ENCODE data around the gene ZNF598. TPM values are rescaled to one million over a fixed set of nuclear protein-coding genes. Genes with fewer than 3 reads are reported as not detected.

Gene ZNF598
- polyA plus RNA-seq, 1 of the 3 experiments (the other 2 are of a cell fraction), result 47.8 TPM

DNA sequence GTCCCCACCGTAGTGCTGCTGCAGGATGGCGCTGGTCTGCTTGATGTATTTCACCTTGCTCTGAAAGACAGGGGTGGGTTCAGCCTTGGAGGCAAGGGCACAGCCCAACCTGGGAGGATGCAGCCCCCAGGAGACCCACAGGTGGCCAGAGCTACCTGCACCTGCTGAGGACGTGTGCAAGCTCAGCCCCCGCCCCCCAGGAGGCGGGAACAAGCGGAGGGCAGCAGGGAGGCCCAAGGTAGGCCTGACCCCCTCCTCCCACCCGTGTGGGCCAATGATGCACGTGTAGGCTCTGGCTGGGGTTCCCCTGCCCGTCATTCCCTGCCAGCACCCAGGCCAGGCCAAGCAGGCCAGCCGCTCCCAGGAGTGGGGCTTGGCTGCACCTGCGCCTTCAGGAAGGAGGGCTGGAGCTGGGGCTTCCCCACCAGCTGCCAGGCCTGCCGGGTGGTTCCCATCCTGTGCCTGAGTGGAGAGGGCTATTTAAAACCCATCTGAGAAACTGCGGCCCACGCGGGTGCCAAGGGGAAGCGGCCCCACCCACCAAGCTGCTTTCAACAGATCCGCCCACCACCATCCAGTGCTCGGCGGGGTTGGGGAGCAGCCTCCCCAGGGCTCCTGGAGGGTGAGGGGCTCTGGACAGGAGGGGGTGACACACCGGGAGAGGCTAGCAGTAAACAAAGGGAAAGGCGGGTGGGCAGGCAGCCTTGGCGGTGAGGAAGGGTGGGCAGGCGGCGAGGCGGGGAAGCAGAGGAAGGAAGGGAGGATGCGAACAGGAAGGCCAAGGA lies 34.2 kb upstream of the ZNF598 start:
- Histone ChIP-seq H3K27me3 (ENCODE audit: insufficient read depth) (no peaks in the 10 kb centered on the region), H4K20me1 (ENCODE audit: insufficient read depth) (no peaks in the 10 kb centered on the region), H3K4me3 (ENCODE audit: low read depth in 2 of 2, low read length in 1 of 2) (no peak overlapping the region), H3K36me3 (replicated peaks in 1 of 2; ENCODE audit: control insufficient read depth in 1 of 2, insufficient read depth in 2 of 2, low read length in 1 of 2) (peaks cover 0 to 9% of the 10 kb centered on the region in 2 experiments), H3K4me2 (no peak overlapping the region), H2AFZ (ENCODE audit: low read depth) (no peak overlapping the region), H3K9me3 (no peaks in the 10 kb centered on the region), H3K9me2 (no peaks in the 10 kb centered on the region), H3K4me1 (ENCODE audit: control insufficient read depth in 1 of 2, insufficient read depth in 2 of 2, low read depth in 1 of 2, low read length in 1 of 2) (peaks cover 4 to 47% of the 10 kb centered on the region in 2 experiments; a peak in 3 of 4 replicates), H3K79me2 (ENCODE audit: insufficient read depth) (peaks cover 23% of the 10 kb centered on the region), H3K9ac (no peak overlapping the region), H3K27ac (ENCODE audit: low read depth in 2 of 2, low read length in 1 of 2) (no peak overlapping the region; a peak in 1 of 4 replicates), H3F3A (replicated peaks; ENCODE audit: insufficient read depth) (peaks cover 3% of the 10 kb centered on the region)
- TF ChIP-seq TAF1 (IDR thresholded peaks at IDR 0.05; ENCODE audit: borderline replicate concordance, low read depth, low read length), result no peak
- TF ChIP-seq GATA2 (CRISPR knock-in tag; IDR thresholded peaks at IDR 0.05), result no peak
- TF ChIP-seq FOSL2 (IDR thresholded peaks at IDR 0.05; ENCODE audit: borderline replicate concordance, low read depth), result no peak
- TF ChIP-seq FOXJ3 (CRISPR knock-in tag; IDR thresholded peaks at IDR 0.05), result no peak
- TF ChIP-seq EP300 (IDR thresholded peaks at IDR 0.05; ENCODE audit: borderline replicate concordance in 1 of 2, low read depth in 1 of 2, low read length in 1 of 2), result no peak
- no peak for TF ChIP-seq NFIC (IDR thresholded peaks at IDR 0.05; ENCODE audit: borderline replicate concordance)
- TF ChIP-seq MXI1 (IDR thresholded peaks at IDR 0.05; ENCODE audit: low read depth, low read length), result no peak
- TF ChIP-seq CHD2 (IDR thresholded peaks at IDR 0.05; ENCODE audit: low read length, partially characterized antibody), result no peak
- no peak for TF ChIP-seq SMC3 (IDR thresholded peaks at IDR 0.05; ENCODE audit: low read depth, low read length)
- no peak for TF ChIP-seq SIN3A (IDR thresholded peaks at IDR 0.05; ENCODE audit: borderline replicate concordance, low read depth, low read length)
- TF ChIP-seq MAX (IDR thresholded peaks at IDR 0.05; ENCODE audit: low read depth), result no peak
- no peak for TF ChIP-seq JUND (IDR thresholded peaks at IDR 0.05)
- no peak for TF ChIP-seq USF2 (IDR thresholded peaks at IDR 0.05; ENCODE audit: borderline replicate concordance, low read depth, low read length)
- no peak for TF ChIP-seq MEF2A (IDR thresholded peaks at IDR 0.05; ENCODE audit: borderline replicate concordance, low read depth)
- TF ChIP-seq ELF1 (IDR thresholded peaks at IDR 0.05), result no peak
- TF ChIP-seq REST (IDR thresholded peaks at IDR 0.05; ENCODE audit: low read depth, low read length), result no peak
- no peak for TF ChIP-seq RXRA (IDR thresholded peaks at IDR 0.05; ENCODE audit: borderline replicate concordance, low read depth)
- CTCF ChIA-PET, result interaction anchor here (0.6 to 5.8 kb wide), 5 partner anchors 9 to 97 kb away, joined by 3 to 43 read pairs (median 4); partner anchors contain the start of gene NHERF2
- 94% methylated on average over 12 of the region's 26 CpGs for whole genome bisulfite sequencing (ENCODE audit: low lambda C conversion rate)
- DNase-seq, result no peak
- POLR2A ChIA-PET, result no interaction called here

Measured in SK-N-SH (cell line).